Endothelial cell of umbilical vein (primary cell): Measurements from ENCODE around the gene COL1A2. TPM values are rescaled to one million over a fixed set of nuclear protein-coding genes. Genes with fewer than 3 reads are reported as not detected.

Source experiments
- BruUV-seq: library from RNA; stranded (reverse); fragments of 400-500 nt; replicated peaks from 2 replicates; lab custom pipeline; 2021; lab: Mats Ljungman, UMichigan
- CTCF ChIA-PET: fragments of 300-600, 350-600 bp; sonication (Branson Sonifier 250); formaldehyde crosslinking; loops from one replicate; lab custom pipeline; 2021; ENCODE audit warnings: antibody characterized with exemption, inconsistent platforms; lab: Charles Lee
- POLR2A ChIA-PET: fragments of 300-600, 350-600 bp; sonication (Branson Sonifier 250); formaldehyde crosslinking; loops from one replicate; lab custom pipeline; 2021; ENCODE audit warnings: antibody characterized with exemption, inconsistent platforms; lab: Charles Lee
- DNase-seq: peaks from one replicate; pipeline ENCODE4 v3.0.0-alpha.2; 2011; ENCODE audit warnings: low read depth, low spot score
- FAIRE-seq: peaks from 2 replicates; lab custom pipeline; 2011; peaks lifted over from hg19 to GRCh38; lab: Jason Lieb, UNC
- H2AFZ ChIP-seq: 2 replicates; pipeline ENCODE4 v1.6.0; 2012; ENCODE audit warnings: low read depth, low read length, control low read depth, inconsistent platforms
- H3K27ac ChIP-seq: 2 replicates; pipeline ENCODE4 v1.5.1; 2011; ENCODE audit warnings: low read depth, mild to moderate bottlenecking, control low read depth, low read length, moderate library complexity; ENCODE audit not compliant: insufficient read depth
- H3K27me3 ChIP-seq, 2 experiments: 2 replicates each; pipeline versions ENCODE4 v1.6.0 to v1.6.1; 2011; ENCODE audit warnings: low read length in 2 of 2, mixed read lengths in 1 of 2; ENCODE audit not compliant: control insufficient read depth in 2 of 2, insufficient read depth in 2 of 2
- H3K36me3 ChIP-seq, 2 experiments: 2 replicates in 1 of 2; 3 replicates in 1 of 2; pipeline ENCODE4 v1.5.1; 2011; ENCODE audit warnings: low read length in 2 of 2, mild to moderate bottlenecking in 1 of 2, moderate library complexity in 1 of 2; ENCODE audit not compliant: control insufficient read depth in 2 of 2, insufficient read depth in 2 of 2; ENCODE audit errors: extremely low read depth in 1 of 2
- H3K4me1 ChIP-seq: 3 replicates; pipeline ENCODE4 v1.5.1; 2011; ENCODE audit warnings: mild to moderate bottlenecking, low read length; ENCODE audit not compliant: control insufficient read depth, insufficient read depth; ENCODE audit errors: extremely low read depth
- H3K4me2 ChIP-seq: 2 replicates; pipeline ENCODE4 v1.6.1; 2011; ENCODE audit warnings: low read length, control low read depth, mixed read lengths; ENCODE audit not compliant: insufficient read depth
- H3K4me3 ChIP-seq, 3 experiments: fragments of 200-600 bp in 1 of 3; sonication (generic), shearing (Covaris generic) in 1 of 3; replicated peaks in 1 of 3; 2 replicates each; pipeline ENCODE4 v1.5.1; 2011 to 2016; ENCODE audit warnings: control low read depth in 3 of 3, low read length in 3 of 3, mild to moderate bottlenecking in 2 of 3, inconsistent platforms in 1 of 3, low read depth in 1 of 3, moderate library complexity in 1 of 3; ENCODE audit not compliant: insufficient read depth in 1 of 3
- H3K79me2 ChIP-seq: 2 replicates; pipeline ENCODE4 v1.6.0; 2012; ENCODE audit warnings: low read length, inconsistent platforms; ENCODE audit not compliant: control insufficient read depth, insufficient read depth
- H3K9ac ChIP-seq: replicated peaks from 2 replicates; pipeline ENCODE3; 2011; ENCODE audit warnings: low read length, control low read depth; ENCODE audit not compliant: insufficient read depth; ENCODE audit errors: extremely low read depth
- H3K9me1 ChIP-seq: replicated peaks from 3 replicates; pipeline ENCODE4 v1.6.0; 2011; ENCODE audit warnings: mild to moderate bottlenecking, low read length; ENCODE audit not compliant: control insufficient read depth, insufficient read depth; ENCODE audit errors: extremely low read depth
- H3K9me3 ChIP-seq: replicated peaks from 2 replicates; pipeline ENCODE4 v1.5.1; 2012; ENCODE audit warnings: low read length, inconsistent platforms; ENCODE audit not compliant: control insufficient read depth, insufficient read depth
- H4K20me1 ChIP-seq: replicated peaks from 2 replicates; pipeline ENCODE3; 2011; ENCODE audit warnings: mild to moderate bottlenecking, low read length; ENCODE audit not compliant: control insufficient read depth, insufficient read depth; ENCODE audit errors: extremely low read depth
- EZH2 ChIP-seq: IDR thresholded peaks from 2 replicates; pipeline ENCODE4 v1.6.1; 2012; ENCODE audit warnings: borderline replicate concordance, low read depth, mild to moderate bottlenecking, moderate library complexity, low read length, inconsistent platforms; ENCODE audit not compliant: severe bottlenecking
- FOS ChIP-seq: IDR thresholded peaks from 2 replicates; pipeline ENCODE4 v1.6.1; 2011; ENCODE audit warnings: mild to moderate bottlenecking, low read length, moderate library complexity, borderline replicate concordance; ENCODE audit not compliant: insufficient read depth
- GATA2 ChIP-seq: IDR thresholded peaks from 2 replicates; pipeline ENCODE4 v1.7.0; 2011; ENCODE audit warnings: low read depth, mild to moderate bottlenecking, moderate library complexity, mixed read lengths, low read length; ENCODE audit not compliant: insufficient read length, insufficient read depth
- JUN ChIP-seq: IDR thresholded peaks from 2 replicates; pipeline ENCODE4 v1.6.1; 2011; ENCODE audit warnings: borderline replicate concordance, low read depth; ENCODE audit not compliant: insufficient read length, insufficient read depth
- MYC ChIP-seq: IDR thresholded peaks from one replicate; pipeline ENCODE4 v1.6.1; 2011; ENCODE audit warnings: mild to moderate bottlenecking, low read depth, low read length
- POLR2A ChIP-seq: IDR thresholded peaks from 2 replicates; pipeline ENCODE4 v1.6.1; 2012; ENCODE audit warnings: low read depth, mild to moderate bottlenecking, control low read depth, low read length
- POLR2AphosphoS5 ChIP-seq: IDR thresholded peaks from 2 replicates; pipeline ENCODE4 v1.6.1; 2012; ENCODE audit warnings: low read depth, mild to moderate bottlenecking, control low read depth, low read length, moderate library complexity; ENCODE audit not compliant: insufficient read depth
- dilution Hi-C: fragments of 300-500 bp; cut with MboI; formaldehyde crosslinking; loops from one replicate; pipeline ENCODE4 v1.15.0; 2019; ENCODE audit warnings: low sequenced_read_pairs; ENCODE audit not compliant: extremely low pct_ligation_motif_present
- intact Hi-C: fragments of 100-400 bp; cut with micrococcal nuclease; formaldehyde crosslinking; loops from one replicate; pipeline ENCODE4 v1.10.0; 2022
- polyA plus RNA-seq, 4 experiments: library from polyadenylated mRNA; depleted of rRNA in 3 of 4; stranded (reverse) in 3 of 4; unstranded in 1 of 4; fragments of >200 nt; gene quantifications; 2 replicates each; pipeline versions ENCODE4 v1.2.1 to v1.2.3, GENCODE V29; 2011 to 2012; ENCODE audit warnings: missing spikeins in 1 of 4
- total RNA-seq: library from RNA; stranded (reverse); gene quantifications from 2 replicates; pipeline ENCODE4 v1.2.3, GENCODE V29; 2021
- TF ChIP-seq, protein P1 (sequence below), 2 donors: IDR thresholded peaks; 1 replicate in 1 of 2; 2 replicates in 1 of 2; pipeline ENCODE4 v1.5.1; 2011; ENCODE audit warnings: low read length in 2 of 2, mild to moderate bottlenecking in 2 of 2, moderate library complexity in 2 of 2, control low read depth in 1 of 2, inconsistent platforms in 1 of 2, low read depth in 1 of 2; ENCODE audit not compliant: insufficient read depth in 1 of 2; ENCODE audit errors: extremely low read depth in 1 of 2
- TF ChIP-seq, protein P2 (sequence below): IDR thresholded peaks from 2 replicates; pipeline ENCODE4 v1.6.1; 2011; ENCODE audit not compliant: insufficient read depth, insufficient read length

COL1A2 gene
- total and polyA plus RNA-seq, 2 donors (not counting 3 experiments of a cell fraction or from before 2014, with no cell fraction given), result 28.9 to 40.8 TPM

- FAIRE-seq, result no peak
- H3K4me1 ChIP-seq, result peaks cover 17% of the 10 kb centered on the region
These were observed 1.3 kb downstream of the COL1A2 start for GRCh38 chr7:94396037-94396431.

More at GRCh38 chr7:94396037-94396431, 1.3 kb downstream of the COL1A2 start:
- no peaks in the 10 kb centered on the region for H4K20me1 ChIP-seq
- H3K4me3 ChIP-seq, result peak overlapping the region in 1 of 3 experiments; percentile 22
- H3K79me2 ChIP-seq, result no peaks in the 10 kb centered on the region
- H3K4me2 ChIP-seq, result no peak overlapping the region
- no TSS peak for BruUV-seq
- CTCF ChIA-PET, result interaction anchor here (0.9 to 3.8 kb wide), 42 partner anchors 8 to 1290 kb away, joined by 3 to 868 read pairs (median 6); partner anchors contain the start of genes PON2 and SGCE
- POLR2A ChIA-PET, result interaction anchor here (0.5 to 1.2 kb wide), 3 partner anchors 100 to 845 kb away, joined by 3 to 5 read pairs (median 5); no protein-coding TSS in a partner anchor
- no peak overlapping the region for H3K27ac ChIP-seq
- H3K9me3 ChIP-seq, result no peaks in the 10 kb centered on the region
- dilution Hi-C loops (no loop called here), intact Hi-C loops (loop anchor here (5.0 to 10.0 kb wide), 5 partner anchors 311 to 1151 kb away; partner anchors contain the start of gene TFPI2)
- H3K9ac ChIP-seq, result no peak overlapping the region
- H3K27me3 ChIP-seq, result no peaks in the 10 kb centered on the region
- DNase-seq, result no peak
- no peaks in the 10 kb centered on the region for H3K36me3 ChIP-seq
- peak overlapping the region; percentile 6 for H2AFZ ChIP-seq
- TF ChIP-seq, protein P1, sequence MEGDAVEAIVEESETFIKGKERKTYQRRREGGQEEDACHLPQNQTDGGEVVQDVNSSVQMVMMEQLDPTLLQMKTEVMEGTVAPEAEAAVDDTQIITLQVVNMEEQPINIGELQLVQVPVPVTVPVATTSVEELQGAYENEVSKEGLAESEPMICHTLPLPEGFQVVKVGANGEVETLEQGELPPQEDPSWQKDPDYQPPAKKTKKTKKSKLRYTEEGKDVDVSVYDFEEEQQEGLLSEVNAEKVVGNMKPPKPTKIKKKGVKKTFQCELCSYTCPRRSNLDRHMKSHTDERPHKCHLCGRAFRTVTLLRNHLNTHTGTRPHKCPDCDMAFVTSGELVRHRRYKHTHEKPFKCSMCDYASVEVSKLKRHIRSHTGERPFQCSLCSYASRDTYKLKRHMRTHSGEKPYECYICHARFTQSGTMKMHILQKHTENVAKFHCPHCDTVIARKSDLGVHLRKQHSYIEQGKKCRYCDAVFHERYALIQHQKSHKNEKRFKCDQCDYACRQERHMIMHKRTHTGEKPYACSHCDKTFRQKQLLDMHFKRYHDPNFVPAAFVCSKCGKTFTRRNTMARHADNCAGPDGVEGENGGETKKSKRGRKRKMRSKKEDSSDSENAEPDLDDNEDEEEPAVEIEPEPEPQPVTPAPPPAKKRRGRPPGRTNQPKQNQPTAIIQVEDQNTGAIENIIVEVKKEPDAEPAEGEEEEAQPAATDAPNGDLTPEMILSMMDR (IDR thresholded peaks at IDR 0.05; ENCODE audit: extremely low read depth in 1 of 2, insufficient read depth in 1 of 2, low read depth in 1 of 2, low read length in 2 of 2), result no peak
- TF ChIP-seq MYC (no peak), FOS (no peak), GATA2 (no peak), JUN (no peak), POLR2AphosphoS5 (no peak), EZH2 (no peak), POLR2A (no peak)
- TF ChIP-seq, protein P2, sequence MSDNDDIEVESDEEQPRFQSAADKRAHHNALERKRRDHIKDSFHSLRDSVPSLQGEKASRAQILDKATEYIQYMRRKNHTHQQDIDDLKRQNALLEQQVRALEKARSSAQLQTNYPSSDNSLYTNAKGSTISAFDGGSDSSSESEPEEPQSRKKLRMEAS, result no peak
- no peaks in the 10 kb centered on the region for H3K9me1 ChIP-seq
